RWPE1 (cell line): ENCODE results near the gene DRC7.

ENCODE experiments used
- CTCF ChIA-PET: fragments of 350-600 bp; sonication (Branson Sonifier 250); formaldehyde crosslinking; extraction: SDS; loops from one replicate; lab custom pipeline; 2021; lab: Yijun Ruan, JAX
- POLR2A ChIA-PET: fragments of 400-600 bp; formaldehyde crosslinking; extraction: SDS; loops from one replicate; lab custom pipeline; 2020; ENCODE audit warnings: antibody characterized with exemption; ENCODE audit not compliant: low non-redundant PET; lab: Yijun Ruan, JAX
- DNase-seq: peaks from one replicate; pipeline ENCODE4 v3.0.0; 2012; ENCODE audit warnings: low spot score
- H3K27ac ChIP-seq: fragments of 450-650 bp; 2 replicates; pipeline ENCODE4 v1.5.1; 2017
- TF ChIP-seq, protein P1 (sequence below): fragments of 450-650 bp; conservative IDR thresholded peaks from 2 replicates; pipeline ENCODE4 v1.5.1; 2017; ENCODE audit warnings: low read depth, mild to moderate bottlenecking

The DRC7 gene

DNA sequence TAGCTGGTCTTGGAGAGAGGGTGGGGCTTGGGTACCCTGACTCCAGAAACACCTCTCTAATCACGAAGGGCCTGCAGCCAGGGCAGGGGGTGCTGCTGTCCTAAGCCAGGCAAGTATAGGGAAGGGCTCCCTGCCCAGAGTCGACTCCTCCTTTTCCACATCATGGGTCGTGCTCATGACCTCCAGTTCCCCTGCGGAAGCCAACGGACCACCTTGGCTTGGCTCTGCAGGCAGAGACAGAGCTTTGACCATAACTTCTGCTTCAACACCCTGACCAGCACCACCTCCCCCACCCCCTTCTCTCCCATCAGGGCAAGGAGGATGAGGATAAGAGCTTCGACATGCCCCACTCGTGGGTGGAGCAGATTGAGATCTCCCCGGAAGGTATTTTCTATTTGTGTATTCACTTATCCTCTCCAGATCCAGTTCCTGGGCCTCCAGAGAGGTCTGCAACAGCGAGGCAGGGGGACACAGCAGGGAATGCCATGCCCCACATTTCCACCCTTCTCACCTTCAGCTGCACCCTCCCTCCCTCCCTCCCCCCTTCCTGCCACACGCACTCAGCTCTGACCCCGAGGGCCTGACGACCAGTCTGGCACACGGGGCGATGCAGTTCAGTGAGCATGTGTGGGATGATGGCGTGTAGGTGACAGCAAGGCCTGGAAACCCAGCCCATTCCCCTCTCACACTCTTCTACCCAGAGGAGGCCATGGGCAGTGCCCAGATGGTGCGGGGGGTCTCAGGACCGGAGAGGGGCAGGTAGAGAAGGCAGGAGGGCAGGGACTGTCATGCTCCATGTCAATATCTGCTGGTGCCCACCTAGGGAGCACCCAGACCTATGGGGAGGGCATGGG is 27.0 kb downstream of the DRC7 start:
- H3K27ac ChIP-seq = no peak overlapping the region
- ChIA-PET POLR2A (no interaction called here), CTCF (no interaction called here)

DNA sequence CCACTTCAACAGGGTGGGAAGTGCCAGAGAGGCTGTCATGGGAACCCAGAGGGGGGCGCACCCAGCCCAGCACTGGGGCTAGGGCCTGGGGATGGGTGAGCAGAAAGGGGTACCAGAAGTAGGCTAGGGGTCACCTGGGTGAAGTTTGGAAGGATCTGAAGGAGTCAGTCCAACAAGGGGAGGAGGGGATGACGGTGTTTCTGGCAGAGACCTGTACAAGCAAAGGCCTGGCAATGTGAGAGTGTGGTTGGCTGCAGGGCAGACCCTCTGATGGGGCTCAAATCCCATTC is 27.5 kb downstream of the DRC7 start:
- CTCF ChIA-PET = no interaction called here
- no peak for DNase-seq
- no peak overlapping the region for H3K27ac ChIP-seq
- POLR2A ChIA-PET = no interaction called here
- TF ChIP-seq, protein P1, sequence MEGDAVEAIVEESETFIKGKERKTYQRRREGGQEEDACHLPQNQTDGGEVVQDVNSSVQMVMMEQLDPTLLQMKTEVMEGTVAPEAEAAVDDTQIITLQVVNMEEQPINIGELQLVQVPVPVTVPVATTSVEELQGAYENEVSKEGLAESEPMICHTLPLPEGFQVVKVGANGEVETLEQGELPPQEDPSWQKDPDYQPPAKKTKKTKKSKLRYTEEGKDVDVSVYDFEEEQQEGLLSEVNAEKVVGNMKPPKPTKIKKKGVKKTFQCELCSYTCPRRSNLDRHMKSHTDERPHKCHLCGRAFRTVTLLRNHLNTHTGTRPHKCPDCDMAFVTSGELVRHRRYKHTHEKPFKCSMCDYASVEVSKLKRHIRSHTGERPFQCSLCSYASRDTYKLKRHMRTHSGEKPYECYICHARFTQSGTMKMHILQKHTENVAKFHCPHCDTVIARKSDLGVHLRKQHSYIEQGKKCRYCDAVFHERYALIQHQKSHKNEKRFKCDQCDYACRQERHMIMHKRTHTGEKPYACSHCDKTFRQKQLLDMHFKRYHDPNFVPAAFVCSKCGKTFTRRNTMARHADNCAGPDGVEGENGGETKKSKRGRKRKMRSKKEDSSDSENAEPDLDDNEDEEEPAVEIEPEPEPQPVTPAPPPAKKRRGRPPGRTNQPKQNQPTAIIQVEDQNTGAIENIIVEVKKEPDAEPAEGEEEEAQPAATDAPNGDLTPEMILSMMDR = no peak

More for the DNA sequence above, 27.0 kb downstream of the DRC7 start:
- DNase-seq = no peak
- TF ChIP-seq, protein P1 = no peak

DNA sequence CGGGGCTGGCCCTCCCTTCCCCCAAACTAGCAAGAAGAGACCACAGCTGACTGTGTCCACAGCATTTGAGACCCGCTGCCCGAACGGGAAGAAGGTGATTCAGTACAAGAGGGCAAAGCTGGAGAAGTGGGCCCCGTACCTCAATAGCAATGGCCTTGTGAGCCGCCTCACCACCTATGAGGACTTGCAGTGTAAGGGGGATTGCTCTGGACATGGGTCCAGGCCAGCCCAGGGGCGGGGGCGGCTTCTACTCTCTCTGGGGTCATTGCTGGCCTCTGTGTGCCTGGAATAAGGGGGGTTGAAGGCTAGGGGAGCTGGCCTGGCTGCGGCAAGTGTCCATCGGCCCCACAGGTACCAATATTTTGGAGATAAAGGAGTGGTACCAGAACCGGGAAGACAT is 28.0 kb downstream of the DRC7 start:
- H3K27ac ChIP-seq = no peak overlapping the region
- POLR2A ChIA-PET = no interaction called here
- TF ChIP-seq, protein P1 = no peak

DNA sequence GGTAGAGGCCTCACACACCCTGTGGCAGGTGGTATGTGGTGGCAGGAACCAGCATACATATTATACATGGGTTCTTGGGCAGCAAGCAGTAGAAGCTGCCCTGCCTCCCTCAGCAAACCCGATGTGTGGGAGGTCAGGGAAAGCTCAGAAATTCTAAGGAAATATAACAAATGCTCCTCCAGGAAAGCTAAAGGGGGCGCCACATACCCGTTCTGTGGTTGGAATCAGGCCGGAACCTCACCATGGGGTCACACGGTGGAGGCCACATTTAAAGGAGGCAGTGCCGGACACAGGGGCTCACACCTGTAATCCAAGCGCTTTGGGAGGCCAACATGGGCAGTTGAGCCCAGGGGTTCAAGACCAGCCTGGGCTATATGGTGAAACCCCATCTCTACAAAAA is 28.6 kb downstream of the DRC7 start:
- ChIA-PET CTCF (interaction anchor here (0.7 kb wide), 1 partner anchor 147 kb away, joined by 3 read pairs; no protein-coding TSS in a partner anchor), POLR2A (no interaction called here)
- DNase-seq = no peak
- TF ChIP-seq, protein P1 = no peak
- H3K27ac ChIP-seq = no peak overlapping the region

More for the DNA sequence above, 28.0 kb downstream of the DRC7 start:
- CTCF ChIA-PET = interaction anchor here (0.7 kb wide), 1 partner anchor 147 kb away, joined by 3 read pairs; no protein-coding TSS in a partner anchor
- DNase-seq = no peak

DNA sequence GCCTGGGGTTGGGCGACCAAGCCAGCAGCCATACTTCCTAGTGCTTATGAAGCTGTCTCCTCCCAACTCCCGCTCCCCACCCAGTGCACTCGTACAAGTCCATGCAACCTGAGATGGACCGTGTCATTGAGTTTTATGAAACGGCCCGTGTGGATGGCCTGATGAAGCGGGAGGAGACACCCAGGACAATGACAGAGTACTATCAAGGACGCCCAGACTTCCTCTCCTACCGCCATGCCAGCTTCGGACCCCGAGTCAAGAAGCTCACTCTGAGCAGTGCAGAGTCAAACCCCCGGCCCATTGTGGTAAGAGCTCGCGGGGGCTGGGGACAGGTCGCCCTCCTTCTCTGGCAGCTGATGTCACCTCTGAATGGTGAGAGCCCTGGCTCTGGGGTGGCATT is 29.9 kb downstream of the DRC7 start:
- ChIA-PET POLR2A (no interaction called here), CTCF (interaction anchor here (0.5 kb wide), 1 partner anchor 655 kb away, joined by 4 read pairs; no protein-coding TSS in a partner anchor)

DNA sequence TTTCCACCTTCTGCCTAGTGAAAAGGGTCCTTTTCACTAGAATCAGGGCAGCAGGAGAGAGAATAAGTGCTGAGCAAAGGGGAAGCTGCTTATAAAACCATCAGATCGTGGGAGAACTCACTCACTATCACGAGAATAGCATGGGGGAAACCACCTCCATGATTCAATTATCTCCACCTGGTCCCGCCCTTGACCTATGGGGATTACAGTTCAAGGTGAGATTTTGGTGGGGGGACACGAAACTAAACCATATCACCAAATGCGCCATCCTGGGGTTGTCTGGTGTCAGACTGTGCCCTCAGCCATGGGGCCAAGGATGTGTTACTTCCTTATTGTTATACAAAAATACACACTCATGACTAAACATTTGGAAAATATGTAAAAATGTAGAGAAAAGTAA is 30.5 kb downstream of the DRC7 start:
- POLR2A ChIA-PET = no interaction called here
- H3K27ac ChIP-seq = no peak overlapping the region
- DNase-seq = no peak
- CTCF ChIA-PET = no interaction called here
- TF ChIP-seq, protein P1 = no peak

More for the DNA sequence above, 29.9 kb downstream of the DRC7 start:
- TF ChIP-seq, protein P1 = no peak
- H3K27ac ChIP-seq = no peak overlapping the region
- DNase-seq = no peak
